B cell (primary cell): ENCODE measurements around the gene TPST1. TPM values are rescaled to one million over a fixed set of nuclear protein-coding genes. Genes with fewer than 3 reads are reported as not detected.

Experiments used
- ATAC-seq: fragments of 200-7000 bp; cut with Tn5 transposase; one replicate; pipeline ENCODE4 v1.10.0; 2021; ENCODE audit warnings: low read depth, mild to moderate bottlenecking, moderate number of reproducible peaks, moderate library complexity
- CTCF ChIA-PET: fragments of 350-600 bp; sonication (Branson Sonifier 250); formaldehyde crosslinking; loops from one replicate; lab custom pipeline; 2021; ENCODE audit warnings: antibody characterized with exemption, inconsistent platforms; lab: Charles Lee
- POLR2A ChIA-PET: fragments of 350-600 bp; sonication (Branson Sonifier 250); formaldehyde crosslinking; loops from one replicate; lab custom pipeline; 2021; ENCODE audit warnings: antibody characterized with exemption; lab: Charles Lee
- DNase-seq: peaks from one replicate; pipeline ENCODE4 v3.0.0; 2013
- H2AFZ ChIP-seq: 2 replicates; pipeline ENCODE4 v1.6.1; 2012; ENCODE audit warnings: mild to moderate bottlenecking, low read depth, low read length; ENCODE audit not compliant: insufficient read depth, poor library complexity, severe bottlenecking
- H3K27ac ChIP-seq, 2 donors: 1 replicate in 1 of 2; 2 replicates in 1 of 2; pipeline ENCODE4 v1.5.1; 2012 to 2013; ENCODE audit warnings: low read length in 2 of 2, mild to moderate bottlenecking in 2 of 2, moderate library complexity in 1 of 2
- H3K27me3 ChIP-seq, 4 experiments: fragments of 200-600 bp in 1 of 4; sonication (generic) in 1 of 4; replicated peaks in 1 of 4; 1 replicate in 2 of 4; 2 replicates in 2 of 4; pipeline versions ENCODE4 v1.6.1 to v1.7.0; 2013 to 2016; ENCODE audit warnings: low read length in 3 of 4, mild to moderate bottlenecking in 2 of 4, mixed read lengths in 1 of 4, moderate library complexity in 1 of 4; ENCODE audit not compliant: insufficient read depth in 4 of 4, control insufficient read depth in 3 of 4; ENCODE audit errors: control extremely low read depth in 1 of 4
- H3K36me3 ChIP-seq, 2 experiments: replicated peaks in 1 of 2; 1 replicate in 1 of 2; 2 replicates in 1 of 2; pipeline versions ENCODE4 v1.6.1 to v1.7.1; 2013; ENCODE audit warnings: low read length in 1 of 2; ENCODE audit not compliant: insufficient read depth in 2 of 2, control insufficient read depth in 1 of 2; ENCODE audit errors: control extremely low read depth in 1 of 2, extremely low read depth in 1 of 2
- H3K4me1 ChIP-seq, 2 donors: fragments of 200-600 bp in 1 of 2; sonication (generic) in 1 of 2; 1 replicate in 1 of 2; 2 replicates in 1 of 2; pipeline versions ENCODE4 v1.5.1 to v1.6.1; 2013 to 2017; ENCODE audit warnings: low read length in 2 of 2; ENCODE audit not compliant: control insufficient read depth in 2 of 2, insufficient read depth in 2 of 2
- H3K4me2 ChIP-seq: replicated peaks from 2 replicates; pipeline ENCODE3; 2012; ENCODE audit warnings: mild to moderate bottlenecking, low read depth, low read length; ENCODE audit not compliant: poor library complexity, severe bottlenecking
- H3K4me3 ChIP-seq, 5 experiments: fragments of 200-600 bp in 1 of 5; sonication (generic) in 1 of 5; 1 replicate in 3 of 5; 2 replicates in 2 of 5; pipeline versions ENCODE4 v1.5.1 to v1.7.0; 2011 to 2016; ENCODE audit warnings: low read length in 4 of 5, mild to moderate bottlenecking in 4 of 5, low read depth in 2 of 5, control low read depth in 1 of 5, moderate library complexity in 1 of 5; ENCODE audit not compliant: insufficient read depth in 1 of 5; ENCODE audit errors: control extremely low read depth in 1 of 5, extremely low read depth in 1 of 5
- H3K79me2 ChIP-seq: fragments of 200-600 bp; sonication (generic); one replicate; pipeline ENCODE4 v1.6.0; 2016; ENCODE audit warnings: low read length; ENCODE audit not compliant: control insufficient read depth, insufficient read depth
- H3K9ac ChIP-seq: fragments of 200-600 bp; sonication (generic); 2 replicates; pipeline ENCODE4 v1.6.1; 2017; ENCODE audit warnings: mild to moderate bottlenecking, low read length, moderate library complexity
- H3K9me3 ChIP-seq, 3 donors: one replicate each; pipeline versions ENCODE4 v1.6.1 to v1.7.1; 2013; ENCODE audit warnings: low read length in 2 of 3; ENCODE audit not compliant: control insufficient read depth in 2 of 3, insufficient read depth in 1 of 3; ENCODE audit errors: control extremely low read depth in 1 of 3
- H4K20me1 ChIP-seq: 2 replicates; pipeline ENCODE4 v1.6.0; 2012; ENCODE audit warnings: mild to moderate bottlenecking, low read length; ENCODE audit not compliant: insufficient read depth, control insufficient read depth, poor library complexity, severe bottlenecking
- H3K27ac Mint-ChIP-seq: one replicate; pipeline ENCODE4 v1.8.0; 2021; ENCODE audit warnings: mixed read lengths
- H3K27me3 Mint-ChIP-seq: one replicate; pipeline ENCODE4 v1.8.0; 2021; ENCODE audit warnings: mixed read lengths
- H3K4me1 Mint-ChIP-seq: one replicate; pipeline ENCODE4 v1.8.0; 2021; ENCODE audit warnings: mixed read lengths
- H3K4me3 Mint-ChIP-seq: one replicate; pipeline ENCODE4 v1.8.0; 2021; ENCODE audit warnings: mixed read lengths
- H3K9me3 Mint-ChIP-seq: one replicate; pipeline ENCODE4 v1.8.0; 2022; ENCODE audit warnings: mixed read lengths; ENCODE audit not compliant: insufficient read depth
- CTCF ChIP-seq: fragments of 200-600 bp; IDR thresholded peaks from one replicate; pipeline ENCODE4 v1.8.0; 2022; ENCODE audit warnings: antibody characterized with exemption, mild to moderate bottlenecking
- EZH2 ChIP-seq: IDR thresholded peaks from 2 replicates; pipeline ENCODE4 v1.6.1; 2012; ENCODE audit warnings: borderline replicate concordance, low read depth, mild to moderate bottlenecking, moderate library complexity, low read length; ENCODE audit not compliant: insufficient read depth, poor library complexity, severe bottlenecking
- WGBS: methylation state at CpG from one replicate; pipeline ENCODE4 v1.1.5; 2013; ENCODE audit warnings: missing lambda C conversion rate; ENCODE audit not compliant: insufficient coverage; 5-methylcytosine and 5-hydroxymethylcytosine counted together
- intact Hi-C: fragments of 100-400 bp; cut with micrococcal nuclease; formaldehyde crosslinking; loops from one replicate; pipeline ENCODE4 v1.10.0; 2022
- polyA plus RNA-seq: library from polyadenylated mRNA; depleted of rRNA; stranded (reverse); fragments of >200 nt; gene quantifications from 2 replicates; pipeline ENCODE4 v1.2.3, GENCODE V29; 2012
- total RNA-seq, 2 donors: library from RNA; stranded (reverse); fragments of 120-200 nt in 1 of 2; gene quantifications; 1 replicate in 1 of 2; 2 replicates in 1 of 2; pipeline versions ENCODE4 v1.2.3 to v1.2.4, GENCODE V29; 2013 to 2022

TPST1 gene
- total and polyA plus RNA-seq, 2 donors (not counting 1 experiment from before 2014, with no cell fraction given) = 13.0 to 17.0 TPM

- H3K36me3 ChIP-seq = peaks cover 0 to 2% of the 10 kb centered on the region in 2 experiments
- intact Hi-C loops = no loop called here
- Mint-ChIP-seq H3K27ac (no peak overlapping the region), H3K27me3 (no peaks in the 10 kb centered on the region), H3K4me3 (no peak overlapping the region), H3K4me1 (peaks cover 2% of the 10 kb centered on the region), H3K9me3 (no peaks in the 10 kb centered on the region)
- no peak overlapping the region for H3K4me2 ChIP-seq
- H3K9me3 ChIP-seq = no peaks in the 10 kb centered on the region
- H2AFZ ChIP-seq = no peak overlapping the region
- ChIA-PET POLR2A (no interaction called here), CTCF (no interaction called here)
- H3K79me2 ChIP-seq = peaks cover 16% of the 10 kb centered on the region
- peaks cover 19% of the 10 kb centered on the region for H4K20me1 ChIP-seq
- no peaks in the 10 kb centered on the region for H3K4me1 ChIP-seq
- DNase-seq (no peak), ATAC-seq (no peak)
- no peak overlapping the region for H3K9ac ChIP-seq
- H3K27ac ChIP-seq = no peak overlapping the region
- TF ChIP-seq CTCF (no peak), EZH2 (no peak)
- H3K4me3 ChIP-seq = no peak overlapping the region
- no peaks in the 10 kb centered on the region for H3K27me3 ChIP-seq
- 95% methylated on average over 1 of the region's 5 CpGs for WGBS
These were observed 102.6 kb downstream of the TPST1 start for GRCh38 chr7:66307591-66308215.

- Histone ChIP-seq H3K4me1 (no peaks in the 10 kb centered on the region), H4K20me1 (peaks cover 19% of the 10 kb centered on the region), H3K79me2 (peaks cover 13% of the 10 kb centered on the region), H3K4me2 (no peak overlapping the region), H3K9ac (no peak overlapping the region), H3K27ac (no peak overlapping the region), H3K27me3 (no peaks in the 10 kb centered on the region), H3K36me3 (peaks cover 0 to 2% of the 10 kb centered on the region in 2 experiments), H3K9me3 (no peaks in the 10 kb centered on the region), H3K4me3 (no peak overlapping the region), H2AFZ (no peak overlapping the region)
- Mint-ChIP-seq H3K4me1 (peaks cover 2% of the 10 kb centered on the region), H3K9me3 (no peaks in the 10 kb centered on the region), H3K27me3 (no peaks in the 10 kb centered on the region), H3K27ac (no peak overlapping the region), H3K4me3 (no peak overlapping the region)
- ATAC-seq = no peak
- ChIA-PET POLR2A (no interaction called here), CTCF (no interaction called here)
- intact Hi-C loops = no loop called here
- no peak for TF ChIP-seq EZH2
- no peak for TF ChIP-seq CTCF
- DNase-seq = no peak
- 100% methylated on average over 2 of the region's 3 CpGs for WGBS
These were observed 103.3 kb downstream of the TPST1 start for GRCh38 chr7:66308411-66308810.
